GM21360 (cell line): ENCODE measurements around the gene ASRGL1.
"Not testable (repeated sequence)": the region's sequence is repeated elsewhere in the genome, so short reads cannot be mapped to it uniquely, and the experiment has no call there.

Experiments used
- ATAC-seq: cut with Tn5 transposase; IDR thresholded peaks from one replicate; pipeline ENCODE4 v1.9.1; 2021; ENCODE audit warnings: mild to moderate bottlenecking, moderate library complexity; ENCODE audit not compliant: unreplicated experiment

ASRGL1 gene

DNA sequence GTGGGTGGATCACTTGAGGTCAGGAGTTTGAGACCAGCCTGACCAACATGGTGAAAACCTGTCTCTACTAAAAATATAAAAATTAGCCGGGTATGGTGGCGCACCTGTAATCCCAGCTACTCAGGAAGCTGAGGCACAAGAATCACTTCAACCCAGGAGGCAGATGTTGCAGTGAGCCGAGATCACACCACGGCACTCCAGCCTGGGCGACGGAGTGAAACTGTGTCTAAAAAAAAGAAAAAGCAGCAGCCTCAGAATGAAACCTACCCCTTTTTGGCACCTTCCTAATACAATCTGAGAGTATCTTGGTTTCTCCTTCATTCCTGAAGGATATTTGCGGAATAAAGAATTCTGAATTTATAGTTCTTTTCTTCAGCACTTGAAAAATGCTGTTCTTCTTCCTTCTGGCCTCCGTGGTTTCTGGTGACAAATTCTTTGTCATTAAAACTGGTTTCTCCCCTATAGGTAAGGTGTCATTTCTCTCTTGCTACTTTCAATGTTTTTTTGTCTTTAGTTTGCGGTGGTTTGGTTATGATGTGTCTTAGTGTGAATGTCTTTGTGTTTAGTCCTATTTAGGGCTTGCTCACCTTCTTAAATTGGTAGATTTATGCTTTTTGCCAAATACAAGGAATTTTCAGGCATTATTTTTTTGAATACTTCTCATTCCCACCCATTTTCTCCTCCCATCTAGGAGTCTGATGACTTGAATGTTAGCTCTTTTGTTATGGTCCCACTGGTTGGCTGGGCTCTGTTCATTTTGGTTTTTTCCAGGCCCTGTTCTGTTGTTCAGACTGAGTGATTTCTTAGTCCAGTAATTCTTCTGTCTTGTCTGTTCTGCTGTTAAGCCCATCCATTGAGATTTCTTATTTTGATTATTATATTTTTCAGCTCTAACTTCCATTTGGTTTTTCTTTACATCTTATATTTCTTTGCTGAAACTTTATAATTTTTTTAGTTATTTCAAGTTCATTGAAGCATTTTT lies 15.4 kb downstream of the ASRGL1 start:
- ATAC-seq = no peak

DNA sequence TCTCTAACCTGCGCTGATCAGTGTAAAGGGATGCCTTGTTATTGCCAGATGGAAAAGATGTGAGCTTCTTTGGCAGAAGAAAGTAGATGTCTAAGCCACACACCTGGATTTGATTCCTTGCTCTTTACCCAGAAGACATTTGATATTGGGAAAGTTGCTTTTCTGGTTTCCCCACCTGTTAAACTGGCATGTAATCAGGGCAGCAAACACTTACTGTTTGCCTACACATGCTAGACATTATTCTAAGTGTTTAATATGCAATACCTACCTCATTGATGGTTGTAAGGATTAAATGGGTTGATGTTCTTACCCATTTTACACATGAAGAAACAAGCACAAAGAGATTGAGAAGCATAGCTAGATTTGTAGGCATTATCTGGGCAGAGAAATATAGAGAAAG lies 16.6 kb downstream of the ASRGL1 start:
- no peak for ATAC-seq

DNA sequence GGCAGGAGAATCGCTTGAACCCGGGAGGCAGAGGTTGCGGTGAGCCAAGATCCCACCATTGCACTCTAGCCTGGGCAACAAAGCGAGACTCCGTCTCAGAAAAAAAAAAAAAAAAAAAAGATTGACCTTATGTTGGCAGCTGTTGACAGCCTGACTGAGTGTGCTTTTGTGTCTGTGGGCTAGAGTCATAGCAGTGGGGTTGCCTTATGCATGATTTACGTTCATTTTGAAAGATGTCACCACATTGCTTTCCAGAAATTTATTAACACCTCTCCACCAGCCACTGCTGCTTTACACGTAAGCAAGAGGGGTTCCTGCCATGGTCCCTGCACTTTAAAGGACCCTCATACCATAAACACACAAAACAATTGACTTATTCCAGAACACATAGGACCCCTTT lies 21.0 kb downstream of the ASRGL1 start:
- no peak for ATAC-seq

DNA sequence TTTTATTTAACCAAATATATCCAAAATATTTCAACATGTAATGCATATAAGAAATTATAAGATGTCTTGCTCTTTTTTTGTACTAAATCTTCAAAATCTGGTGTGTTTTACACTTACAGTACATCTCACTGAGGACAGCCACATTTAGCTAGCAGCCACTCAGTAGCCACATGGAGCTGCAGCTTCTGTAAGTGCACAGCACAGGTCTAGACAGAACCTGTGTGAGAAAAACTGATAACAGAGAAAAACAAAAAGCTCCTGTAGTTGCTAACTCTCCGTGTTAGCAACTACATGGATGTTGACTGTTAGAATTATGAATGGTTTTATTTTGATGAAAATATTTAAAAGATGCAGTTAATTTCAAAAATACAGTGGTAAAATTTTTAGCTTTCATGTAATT lies 22.2 kb downstream of the ASRGL1 start:
- ATAC-seq = no peak

DNA sequence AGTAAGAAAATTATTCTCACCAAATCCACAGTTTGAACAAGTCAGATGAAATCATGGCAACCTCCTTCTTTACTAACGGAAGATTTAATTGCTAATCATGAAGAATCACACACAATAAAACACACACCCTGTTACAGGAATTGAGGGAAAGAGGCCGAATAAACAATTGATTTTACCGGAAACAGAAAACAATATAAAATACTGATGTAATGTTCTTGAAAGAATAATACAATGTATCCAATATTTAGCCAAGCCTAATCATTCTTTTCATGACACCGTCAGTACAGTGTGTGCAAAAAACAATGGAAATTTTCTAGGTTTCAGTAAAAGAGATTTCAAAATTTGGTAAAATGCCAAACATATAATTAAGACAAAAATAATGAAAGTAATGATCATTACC lies 23.4 kb downstream of the ASRGL1 start:
- no peak for ATAC-seq

DNA sequence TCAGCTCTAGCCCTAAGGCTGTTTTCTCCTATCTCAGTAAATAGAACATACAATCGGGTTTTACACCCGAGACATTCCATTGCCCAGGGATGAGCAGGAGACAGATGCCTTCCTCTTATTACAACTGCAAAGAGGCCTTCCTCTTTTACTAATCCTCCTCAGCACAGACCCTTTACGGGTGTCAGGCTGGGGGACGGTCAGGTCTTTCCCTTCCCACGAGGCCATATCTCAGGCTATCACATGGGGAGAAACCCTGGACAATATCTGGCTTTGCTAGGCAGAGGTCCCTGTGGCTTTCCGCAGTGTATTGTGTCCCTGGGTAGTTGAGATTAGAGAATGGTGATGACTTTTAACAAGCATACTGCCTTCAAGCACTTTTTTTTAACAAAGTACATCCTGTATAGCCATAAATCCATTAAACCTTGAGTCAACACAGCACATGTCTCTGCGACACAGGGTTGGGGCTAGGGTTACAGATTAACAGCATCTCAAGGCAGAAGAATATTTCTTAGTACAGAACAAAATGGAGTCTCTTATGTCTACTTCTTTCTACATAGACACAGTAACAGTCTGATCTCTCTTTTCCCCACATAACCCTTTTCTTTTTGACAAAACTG lies 31.7 kb downstream of the ASRGL1 start:
- ATAC-seq = not testable (repeated sequence)

DNA sequence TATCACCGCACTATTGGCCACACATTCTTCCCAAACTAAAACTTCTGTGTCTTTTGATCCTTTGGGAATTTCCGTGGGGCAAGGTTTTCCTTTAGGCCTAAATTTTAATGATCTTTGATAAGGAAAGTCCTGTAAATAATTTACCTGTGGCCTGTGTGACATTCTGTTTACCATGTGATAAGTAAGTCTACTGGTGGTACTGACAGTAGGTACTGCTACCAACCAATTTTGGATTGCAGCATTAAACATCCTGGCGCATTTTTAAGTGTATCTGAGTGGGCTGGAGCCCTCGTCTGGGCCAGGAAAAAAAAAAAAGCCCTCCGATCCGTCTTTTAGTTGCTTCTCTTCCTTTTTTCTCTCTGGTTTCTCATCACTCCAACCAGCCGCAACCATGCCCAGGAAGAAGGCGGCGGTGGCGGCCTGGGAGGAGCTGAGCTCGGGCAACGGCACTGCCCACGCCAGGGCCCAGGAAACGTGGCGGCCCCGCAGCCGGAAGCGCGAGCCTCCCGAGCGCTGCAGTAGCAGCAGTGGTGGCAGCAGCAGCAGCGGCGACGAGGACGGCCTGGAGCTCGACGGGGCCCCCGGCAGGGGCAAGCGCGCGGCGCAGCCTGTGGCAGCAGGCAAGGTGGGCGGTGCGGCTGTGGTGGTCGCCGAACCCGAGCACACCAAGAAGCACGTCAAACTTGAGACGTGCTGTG lies 33.6 kb downstream of the ASRGL1 start:
- ATAC-seq = no peak

DNA sequence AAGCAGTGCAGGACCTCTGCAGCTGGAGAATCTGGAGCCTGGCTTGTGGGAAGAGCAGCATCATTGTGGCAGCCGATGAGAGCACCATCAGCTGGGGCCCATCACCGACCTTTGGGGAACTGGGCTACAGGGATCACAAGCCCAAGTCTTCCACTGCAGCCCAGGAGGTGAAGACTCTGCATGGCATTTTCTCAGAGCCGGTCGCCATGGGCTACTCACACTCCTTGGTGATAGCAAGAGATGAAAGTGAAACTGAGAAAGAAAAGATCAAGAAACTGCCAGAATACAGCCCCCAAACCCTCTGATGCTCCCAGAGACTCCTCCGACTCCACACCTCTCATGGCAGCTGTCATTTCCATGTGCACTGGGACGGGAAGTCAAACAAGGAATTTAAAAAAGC lies 35.6 kb downstream of the ASRGL1 start:
- ATAC-seq = no peak

DNA sequence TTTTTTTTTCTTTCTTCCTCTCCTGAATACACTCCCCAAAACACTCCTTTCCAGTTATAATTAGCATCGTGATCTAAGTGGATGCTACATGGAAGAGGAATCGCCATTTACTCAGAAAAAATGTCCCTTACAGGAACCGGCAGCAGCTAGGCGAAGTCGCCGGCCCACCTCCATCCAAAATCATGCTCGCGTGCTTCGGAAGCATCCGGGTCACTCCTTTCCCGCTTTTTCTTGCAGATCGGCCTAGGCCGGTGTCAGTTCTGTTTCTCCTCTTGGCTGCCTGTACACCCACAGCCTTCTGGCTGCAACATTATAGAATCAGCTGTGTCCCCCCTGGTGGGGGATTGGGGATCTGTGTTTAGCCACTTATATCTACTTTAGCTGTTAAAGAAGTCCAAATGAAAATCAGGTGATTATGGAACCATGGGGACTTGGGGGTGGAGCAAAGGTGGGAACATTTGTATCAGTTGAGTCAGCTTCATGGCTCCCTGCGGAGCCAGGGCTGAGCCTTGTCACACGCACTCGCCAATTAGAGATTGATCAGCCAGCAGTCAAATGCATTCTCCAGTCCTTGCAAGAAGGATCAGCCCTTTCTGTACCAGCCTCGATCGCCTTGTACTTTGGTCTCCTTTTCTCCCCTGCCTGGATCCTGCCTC lies 36.3 kb downstream of the ASRGL1 start:
- ATAC-seq = no peak

DNA sequence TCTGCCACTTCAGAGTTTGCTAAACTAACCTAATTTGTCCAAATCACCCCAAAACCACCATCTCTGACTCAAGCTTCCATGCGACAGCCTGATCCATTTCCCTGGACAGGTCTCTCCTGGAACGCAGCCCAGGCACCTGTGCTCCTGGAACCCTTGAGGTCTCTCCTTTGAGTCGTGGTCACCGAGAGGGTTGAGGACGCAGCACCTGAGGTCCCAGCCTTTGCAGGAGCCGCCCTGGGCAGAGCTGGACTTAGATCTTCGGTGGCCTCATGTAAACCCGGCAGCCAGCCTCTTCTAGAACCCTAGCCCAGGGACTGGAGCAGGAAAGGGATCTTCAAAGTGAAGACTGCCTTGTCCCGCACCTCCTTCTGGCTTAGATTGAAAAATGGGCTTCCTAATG lies 37.6 kb downstream of the ASRGL1 start:
- ATAC-seq = no peak

DNA sequence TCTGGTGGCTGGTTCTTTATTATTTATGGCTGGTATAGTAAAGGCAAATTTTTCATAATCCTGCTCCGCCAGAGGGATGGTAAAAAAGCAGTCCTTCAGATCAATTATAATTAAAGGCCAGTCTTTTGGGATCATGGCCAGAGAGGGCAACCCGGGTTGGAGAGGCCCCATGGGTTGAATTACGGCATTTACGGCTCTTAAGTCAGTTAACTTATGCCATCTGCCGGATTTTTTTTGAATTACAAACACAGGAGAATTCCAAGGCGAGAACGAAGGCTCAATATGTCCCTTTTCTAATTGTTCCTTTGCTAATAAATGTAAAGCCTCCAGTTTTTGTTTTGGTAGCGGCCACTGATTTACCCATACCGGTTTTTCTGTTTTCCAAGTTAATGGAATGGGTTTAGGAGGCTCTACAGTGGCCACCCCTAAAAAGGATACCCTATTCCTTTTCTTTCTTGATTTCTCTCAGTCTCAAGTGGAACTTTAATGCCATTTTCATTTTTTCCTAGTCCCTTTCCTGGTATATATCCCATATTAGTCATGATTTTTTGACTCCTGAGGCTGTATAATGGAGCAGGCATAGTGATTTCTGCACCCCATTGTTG lies 41.3 kb downstream of the ASRGL1 start:
- not testable (repeated sequence) for ATAC-seq

DNA sequence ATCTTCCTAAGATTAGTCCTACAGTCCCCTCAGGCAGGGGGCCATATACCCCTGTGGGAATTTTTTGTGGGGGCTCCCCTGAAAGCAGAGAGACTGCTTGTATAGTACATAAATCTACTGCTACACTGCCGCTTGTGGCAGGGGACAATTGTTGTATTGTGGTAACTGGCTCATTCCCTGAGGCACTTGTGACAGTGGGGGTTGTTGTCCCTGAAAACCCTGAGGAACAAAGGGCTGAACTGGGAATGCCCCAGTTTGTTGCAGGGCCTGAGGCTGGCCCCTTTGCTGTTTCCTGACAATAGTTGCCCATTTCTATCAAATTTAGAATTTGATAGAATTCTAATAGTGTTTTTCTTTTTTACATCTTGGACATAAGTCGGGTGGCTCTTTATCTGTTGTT lies 42.3 kb downstream of the ASRGL1 start:
- not testable (repeated sequence) for ATAC-seq

DNA sequence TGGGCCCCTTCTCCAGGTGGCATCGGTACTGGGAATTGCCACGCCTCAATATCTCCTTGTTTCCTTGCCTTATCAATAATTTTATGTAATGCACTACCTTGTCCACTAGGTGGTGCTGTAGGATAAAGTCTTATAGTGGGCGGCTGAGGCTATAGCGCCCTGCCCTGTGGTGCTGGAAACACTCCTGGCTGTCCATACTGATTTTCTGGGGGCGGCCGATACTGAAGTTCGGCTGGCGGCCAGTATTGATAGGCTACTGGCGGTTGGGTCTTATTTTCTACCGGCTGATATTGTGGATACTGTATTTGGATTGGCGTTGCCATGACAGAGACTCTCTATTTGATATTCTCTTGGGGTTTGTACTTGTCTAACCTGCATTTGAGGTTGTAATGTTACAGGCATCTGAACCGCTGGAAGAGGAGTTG lies 43.6 kb downstream of the ASRGL1 start:
- not testable (repeated sequence) for ATAC-seq

DNA sequence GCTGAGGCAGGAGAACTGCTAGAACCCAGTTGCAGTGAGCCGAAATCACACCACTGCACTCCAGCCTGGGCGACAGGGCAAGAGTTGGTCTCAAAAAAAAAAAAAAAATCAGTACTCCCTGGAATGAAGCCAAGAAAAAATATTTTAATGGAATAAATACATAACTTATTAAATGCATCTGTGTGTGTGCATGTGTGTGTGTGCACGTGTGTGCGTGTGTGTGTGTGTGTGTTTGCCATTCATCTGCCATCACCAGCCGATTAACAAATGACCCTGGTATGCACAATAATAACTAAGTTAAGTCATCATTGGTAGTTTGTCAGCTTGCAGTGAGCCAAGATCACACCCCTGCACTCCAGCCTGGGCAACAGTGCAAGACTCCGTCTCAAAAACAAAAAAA lies 46.6 kb downstream of the ASRGL1 start:
- ATAC-seq = no peak

DNA sequence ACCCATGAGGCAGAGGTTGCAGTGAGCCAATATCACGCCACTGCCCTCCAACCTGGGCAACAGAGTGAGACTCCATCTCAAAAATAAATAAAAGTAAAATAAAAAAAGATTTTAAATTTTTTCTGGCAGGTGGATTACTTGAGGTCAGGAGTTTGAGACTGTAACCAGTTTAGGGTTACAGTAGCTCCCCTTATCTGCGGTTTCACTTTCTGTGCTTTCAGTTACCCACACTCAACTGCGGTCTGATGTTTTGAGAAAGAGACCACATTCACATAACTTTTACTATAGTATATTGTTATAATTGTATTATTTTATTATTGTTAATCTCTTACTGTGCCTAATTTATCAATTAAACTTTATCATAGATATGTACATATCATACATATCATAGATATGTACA lies 48.8 kb downstream of the ASRGL1 start:
- ATAC-seq = not testable (repeated sequence)

DNA sequence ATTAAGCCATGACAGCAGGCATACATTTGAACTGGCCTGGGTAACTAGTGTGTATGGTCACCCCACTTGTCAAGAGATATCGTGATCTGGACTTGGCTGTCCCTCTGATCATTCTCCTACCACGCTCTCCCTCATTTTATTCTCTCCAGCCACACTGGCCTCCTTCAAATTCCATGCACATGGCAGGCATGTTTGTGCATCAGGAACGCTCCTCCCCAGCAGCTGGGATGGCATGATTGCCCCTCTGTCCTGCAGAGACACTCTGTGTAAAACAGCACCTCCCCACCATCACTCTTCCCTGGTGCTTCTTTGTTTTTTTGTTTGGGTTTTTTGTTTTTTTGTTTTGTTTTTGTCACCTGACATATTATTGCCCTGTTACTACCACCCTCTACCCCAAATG lies 50.1 kb downstream of the ASRGL1 start:
- ATAC-seq = no peak

DNA sequence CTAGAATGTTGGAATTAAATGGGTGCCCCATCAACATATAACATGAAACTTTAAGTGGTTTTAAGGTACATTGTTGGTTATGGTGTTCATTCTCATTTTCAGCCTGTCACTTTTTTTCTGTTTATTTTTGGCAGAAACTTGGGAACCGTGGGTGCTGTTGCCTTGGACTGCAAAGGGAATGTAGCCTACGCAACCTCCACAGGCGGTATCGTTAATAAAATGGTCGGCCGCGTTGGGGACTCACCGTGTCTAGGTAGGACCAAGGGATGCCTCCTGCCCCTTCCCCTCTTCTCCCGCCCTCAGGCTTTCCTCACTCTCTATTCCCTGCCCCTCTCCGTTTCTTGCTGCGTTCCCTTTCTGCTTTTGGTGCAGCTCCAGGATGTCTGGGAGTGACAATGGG lies 51.8 kb downstream of the ASRGL1 start:
- ATAC-seq = no peak

DNA sequence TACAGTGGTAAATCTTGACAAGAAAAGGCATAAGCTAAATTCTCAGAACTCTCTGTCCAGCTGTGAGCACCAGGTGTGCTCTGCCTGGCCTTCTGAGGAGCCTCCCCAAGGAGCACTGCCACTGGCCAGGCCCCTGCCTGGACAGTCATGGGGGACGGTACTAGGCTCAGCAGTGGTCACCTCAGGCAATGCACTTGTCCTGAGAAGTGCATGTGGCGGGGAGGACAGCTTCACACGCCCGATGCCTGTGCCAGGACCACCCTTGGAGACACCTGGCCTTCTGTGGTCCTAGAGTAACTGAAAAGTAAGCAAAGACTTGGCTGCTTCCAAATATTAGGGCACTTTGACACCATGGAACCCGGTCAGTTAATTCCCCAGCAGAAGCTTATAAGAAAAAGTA lies 53.0 kb downstream of the ASRGL1 start:
- no peak for ATAC-seq

DNA sequence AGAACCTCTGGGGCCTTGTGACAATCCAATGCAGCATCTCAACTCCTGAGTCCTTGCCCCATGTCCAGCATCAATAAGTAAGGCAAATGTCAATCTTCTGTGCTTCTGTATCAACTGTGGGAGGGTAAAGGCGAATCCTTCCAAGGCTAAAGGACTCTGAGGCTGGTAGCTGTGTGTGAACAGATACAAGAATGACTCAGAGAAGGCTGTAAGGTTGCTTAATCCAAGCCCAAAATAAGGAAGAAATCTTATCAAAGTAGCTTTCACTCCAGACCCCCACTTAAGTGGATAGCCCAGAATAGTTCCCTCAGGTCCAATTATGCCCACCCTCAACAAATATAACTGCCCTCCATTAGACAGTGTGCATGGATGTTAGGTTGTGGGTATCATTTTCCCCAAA lies 53.5 kb downstream of the ASRGL1 start:
- no peak for ATAC-seq

DNA sequence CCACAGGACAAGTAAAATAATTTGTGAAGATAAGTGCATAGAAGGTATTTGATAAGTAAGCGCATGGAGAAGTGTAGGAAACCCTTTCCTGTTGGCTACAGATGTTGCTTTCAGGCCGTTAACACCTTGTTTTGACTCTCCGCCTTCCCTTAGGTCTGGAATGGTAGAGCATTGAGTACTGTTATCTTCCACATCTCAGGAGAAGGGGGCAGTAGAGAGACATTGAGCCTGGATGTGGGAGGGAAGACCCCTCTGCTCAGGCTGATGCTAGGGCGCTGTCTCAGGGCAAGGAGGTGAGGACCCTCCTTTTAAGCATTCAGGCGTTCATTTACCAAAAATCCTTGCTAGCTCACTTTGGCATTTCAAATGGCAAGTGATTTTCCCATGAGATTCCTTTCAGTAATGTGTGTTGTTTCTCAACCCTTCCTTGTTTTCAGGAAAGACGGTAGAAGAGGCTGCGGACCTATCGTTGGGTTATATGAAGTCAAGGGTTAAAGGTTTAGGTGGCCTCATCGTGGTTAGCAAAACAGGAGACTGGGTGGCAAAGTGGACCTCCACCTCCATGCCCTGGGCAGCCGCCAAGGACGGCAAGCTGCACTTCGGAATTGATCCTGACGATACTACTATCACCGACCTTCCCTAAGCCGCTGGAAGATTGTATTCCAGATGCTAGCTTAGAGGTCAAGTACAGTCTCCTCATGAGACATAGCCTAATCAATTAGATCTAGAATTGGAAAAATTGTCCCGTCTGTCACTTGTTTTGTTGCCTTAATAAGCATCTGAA lies 54.6 kb downstream of the ASRGL1 start:
- ATAC-seq = no peak
